Naive B cell (primary cell): ENCODE data around the gene C5orf52. TPM values are rescaled to one million over a fixed set of nuclear protein-coding genes. Genes with fewer than 3 reads are reported as not detected.
"Not testable (repeated sequence)": the region's sequence is repeated elsewhere in the genome, so short reads cannot be mapped to it uniquely, and the experiment has no call there.

Experiments used
- ATAC-seq, 2 donors: fragments of 150-1000 bp; cut with Tn5 transposase; 2 replicates each; pipeline ENCODE4 v1.10.0; 2021; ENCODE audit warnings: low read depth in 2 of 2, mild to moderate bottlenecking in 2 of 2, moderate library complexity in 2 of 2
- DNase-seq: peaks from one replicate; pipeline ENCODE4 v3.0.0; 2022
- H3K27ac Mint-ChIP-seq, 6 donors: one replicate each; pipeline ENCODE4 v1.8.0; 2020 to 2022; ENCODE audit warnings: mild to moderate bottlenecking in 6 of 6, mixed read lengths in 6 of 6, moderate library complexity in 5 of 6, inconsistent platforms in 2 of 6
- H3K27me3 Mint-ChIP-seq, 3 donors: one replicate each; pipeline ENCODE4 v1.8.0; 2021 to 2022; ENCODE audit warnings: mixed read lengths in 3 of 3, mild to moderate bottlenecking in 1 of 3
- H3K36me3 Mint-ChIP-seq, 2 donors: one replicate each; pipeline ENCODE4 v1.8.0; 2020 to 2022; ENCODE audit warnings: mixed read lengths in 2 of 2, inconsistent platforms in 1 of 2, mild to moderate bottlenecking in 1 of 2
- H3K4me1 Mint-ChIP-seq, 3 donors: one replicate each; pipeline ENCODE4 v1.8.0; 2020 to 2022; ENCODE audit warnings: mixed read lengths in 3 of 3, inconsistent platforms in 1 of 3, mild to moderate bottlenecking in 1 of 3, moderate library complexity in 1 of 3
- H3K4me3 Mint-ChIP-seq, 8 donors: one replicate each; pipeline ENCODE4 v1.8.0; 2020 to 2022; ENCODE audit warnings: mild to moderate bottlenecking in 8 of 8, mixed read lengths in 8 of 8, moderate library complexity in 8 of 8, inconsistent platforms in 2 of 8
- H3K9me3 Mint-ChIP-seq, 7 donors: one replicate each; pipeline ENCODE4 v1.8.0; 2020 to 2022; ENCODE audit warnings: mixed read lengths in 7 of 7, mild to moderate bottlenecking in 5 of 7, inconsistent platforms in 2 of 7, moderate library complexity in 1 of 7
- polyA plus RNA-seq, 6 donors: library from polyadenylated mRNA; unstranded; fragments of 300-500 nt; fragmentation: Illumina TruSeq; gene quantifications; one replicate each; pipeline ENCODE4 v1.2.3, GENCODE V29; 2021; ENCODE audit warnings: low read depth in 6 of 6

The C5orf52 gene
- polyA plus RNA-seq, 6 donors from 2014 or later = not detected

GRCh38 chr5:157658893-157659292, 12.4 kb upstream of the C5orf52 start:
- H3K9me3 Mint-ChIP-seq = peaks cover 0 to 35% (median 23%) of the 10 kb centered on the region in 7 donors
- no peak overlapping the region for H3K4me3 Mint-ChIP-seq
- ATAC-seq (no peak), DNase-seq (no peak)
- peaks cover 17 to 18% of the 10 kb centered on the region in 2 donors for H3K36me3 Mint-ChIP-seq
- peaks cover 5 to 18% (median 7%) of the 10 kb centered on the region in 3 donors for H3K4me1 Mint-ChIP-seq
- H3K27me3 Mint-ChIP-seq = no peaks in the 10 kb centered on the region
- H3K27ac Mint-ChIP-seq = no peak overlapping the region

- Mint-ChIP-seq H3K36me3 (peaks cover 17 to 18% of the 10 kb centered on the region in 2 donors), H3K9me3 (peaks cover 0 to 35% (median 21%) of the 10 kb centered on the region in 7 donors), H3K4me1 (peaks cover 5 to 18% (median 7%) of the 10 kb centered on the region in 3 donors), H3K4me3 (no peak overlapping the region), H3K27me3 (no peaks in the 10 kb centered on the region), H3K27ac (no peak overlapping the region)
- DNase-seq = no peak
- no peak for ATAC-seq
Observed at GRCh38 chr5:157659868-157660660, 11.3 kb upstream of the C5orf52 start.

GRCh38 chr5:157665467-157666070, 5.8 kb upstream of the C5orf52 start:
- peaks cover 20 to 35% (median 25%) of the 10 kb centered on the region in 3 donors for H3K4me1 Mint-ChIP-seq
- no peaks in the 10 kb centered on the region for H3K36me3 Mint-ChIP-seq
- H3K9me3 Mint-ChIP-seq = peaks cover 0 to 11% (median 4%) of the 10 kb centered on the region in 7 donors
- H3K4me3 Mint-ChIP-seq = no peak overlapping the region
- H3K27me3 Mint-ChIP-seq = no peaks in the 10 kb centered on the region
- ATAC-seq = no peak
- peak overlapping the region in 1 of 6 donors; percentile 80 for H3K27ac Mint-ChIP-seq
- DNase-seq = no peak

GRCh38 chr5:157668356-157668755, 3.0 kb upstream of the C5orf52 start:
- Mint-ChIP-seq H3K27ac (peak overlapping the region in 3 of 6 donors; percentile 43 to 73 (median 67)), H3K4me3 (peak overlapping the region in 1 of 8 donors; percentile 77), H3K27me3 (peaks cover 0 to 5% (median 0%) of the 10 kb centered on the region in 3 donors), H3K4me1 (peaks cover 30 to 37% (median 35%) of the 10 kb centered on the region in 3 donors), H3K9me3 (peaks cover 0 to 9% (median 0%) of the 10 kb centered on the region in 7 donors), H3K36me3 (no peaks in the 10 kb centered on the region)
- ATAC-seq (no peak), DNase-seq (no peak)

GRCh38 chr5:157669701-157670097, 1.6 kb upstream of the C5orf52 start:
- DNase-seq = no peak
- Mint-ChIP-seq H3K4me1 (peaks cover 30 to 45% (median 33%) of the 10 kb centered on the region in 3 donors), H3K36me3 (no peaks in the 10 kb centered on the region), H3K27ac (peak overlapping the region in 1 of 6 donors; percentile 87), H3K4me3 (peak overlapping the region; percentile 1 to 97 (median 89)), H3K27me3 (peaks cover 0 to 5% (median 0%) of the 10 kb centered on the region in 3 donors), H3K9me3 (peaks cover 0 to 6% (median 0%) of the 10 kb centered on the region in 7 donors)
- ATAC-seq = no peak

- ATAC-seq (no peak), DNase-seq (no peak)
- H3K36me3 Mint-ChIP-seq = no peaks in the 10 kb centered on the region
- H3K27ac Mint-ChIP-seq = peak overlapping the region in 5 of 6 donors; percentile 74 to 97 (median 89)
- peaks cover 0 to 2% (median 0%) of the 10 kb centered on the region in 7 donors for H3K9me3 Mint-ChIP-seq
- peak overlapping the region; percentile 87 to 98 (median 94) for H3K4me3 Mint-ChIP-seq
- H3K4me1 Mint-ChIP-seq = peaks cover 30 to 53% (median 33%) of the 10 kb centered on the region in 3 donors
- peaks cover 0 to 5% (median 0%) of the 10 kb centered on the region in 3 donors for H3K27me3 Mint-ChIP-seq
Observed at GRCh38 chr5:157671592-157672330, 428 bp downstream of the C5orf52 start.

GRCh38 chr5:157672976-157673375, 1.6 kb downstream of the C5orf52 start:
- Mint-ChIP-seq H3K4me1 (peaks cover 30 to 53% (median 33%) of the 10 kb centered on the region in 3 donors), H3K27ac (peak overlapping the region in 2 of 6 donors; percentile 38 to 82), H3K27me3 (peaks cover 0 to 5% (median 0%) of the 10 kb centered on the region in 3 donors), H3K4me3 (peak overlapping the region in 5 of 8 donors; percentile 39 to 94 (median 88)), H3K9me3 (peaks cover 0 to 2% (median 0%) of the 10 kb centered on the region in 7 donors), H3K36me3 (no peaks in the 10 kb centered on the region)
- DNase-seq = no peak
- ATAC-seq = no peak

- H3K9me3 Mint-ChIP-seq, H3K27ac Mint-ChIP-seq, ATAC-seq, DNase-seq, H3K36me3 Mint-ChIP-seq, H3K27me3 Mint-ChIP-seq: not testable (repeated sequence)
- Mint-ChIP-seq H3K4me1 (peaks cover 24 to 45% (median 26%) of the 10 kb centered on the region in 3 donors), H3K4me3 (peak overlapping the region in 1 of 8 donors; percentile 45)
Observed at GRCh38 chr5:157674351-157674750, 3.0 kb downstream of the C5orf52 start.

GRCh38 chr5:157677931-157678330, 6.6 kb downstream of the C5orf52 start:
- H3K36me3 Mint-ChIP-seq = no peaks in the 10 kb centered on the region

GRCh38 chr5:157679801-157680200, 8.5 kb downstream of the C5orf52 start:
- Mint-ChIP-seq H3K27ac (no peak overlapping the region), H3K27me3 (no peaks in the 10 kb centered on the region), H3K4me3 (no peak overlapping the region), H3K9me3 (no peaks in the 10 kb centered on the region), H3K4me1 (peaks cover 0 to 6% (median 0%) of the 10 kb centered on the region in 3 donors), H3K36me3 (no peaks in the 10 kb centered on the region)
- DNase-seq (no peak), ATAC-seq (no peak)

More at GRCh38 chr5:157677931-157678330, 6.6 kb downstream of the C5orf52 start:
- ATAC-seq = no peak
- H3K27ac Mint-ChIP-seq = no peak overlapping the region
- H3K9me3 Mint-ChIP-seq = peaks cover 0 to 2% (median 0%) of the 10 kb centered on the region in 7 donors
- H3K4me3 Mint-ChIP-seq = no peak overlapping the region
- no peak for DNase-seq
- no peaks in the 10 kb centered on the region for H3K27me3 Mint-ChIP-seq
- peaks cover 0 to 18% (median 0%) of the 10 kb centered on the region in 3 donors for H3K4me1 Mint-ChIP-seq

GRCh38 chr5:157680239-157680638, 8.9 kb downstream of the C5orf52 start:
- peak overlapping the region in 1 of 6 donors; percentile 38 for H3K27ac Mint-ChIP-seq
- ATAC-seq = no peak
- no peaks in the 10 kb centered on the region for H3K36me3 Mint-ChIP-seq
- no peak for DNase-seq
- H3K4me1 Mint-ChIP-seq = peaks cover 0 to 5% (median 0%) of the 10 kb centered on the region in 3 donors
- H3K27me3 Mint-ChIP-seq = no peaks in the 10 kb centered on the region
- H3K4me3 Mint-ChIP-seq = no peak overlapping the region
- no peaks in the 10 kb centered on the region for H3K9me3 Mint-ChIP-seq

GRCh38 chr5:157681048-157681447, 9.7 kb downstream of the C5orf52 start:
- ATAC-seq (no peak), DNase-seq (no peak)
- H3K27ac Mint-ChIP-seq = peak overlapping the region in 2 of 6 donors; percentile 7 to 42
- no peaks in the 10 kb centered on the region for H3K27me3 Mint-ChIP-seq
- no peaks in the 10 kb centered on the region for H3K36me3 Mint-ChIP-seq
- H3K9me3 Mint-ChIP-seq = no peaks in the 10 kb centered on the region
- no peak overlapping the region for H3K4me3 Mint-ChIP-seq
- peaks cover 0 to 5% (median 0%) of the 10 kb centered on the region in 3 donors for H3K4me1 Mint-ChIP-seq

GRCh38 chr5:157682257-157682656, 10.9 kb downstream of the C5orf52 start:
- H3K36me3 Mint-ChIP-seq = no peaks in the 10 kb centered on the region
- no peak for ATAC-seq
- DNase-seq = no peak
- peak overlapping the region in 1 of 6 donors; percentile 68 for H3K27ac Mint-ChIP-seq
- no peaks in the 10 kb centered on the region for H3K9me3 Mint-ChIP-seq
- no peak overlapping the region for H3K4me3 Mint-ChIP-seq
- H3K27me3 Mint-ChIP-seq = no peaks in the 10 kb centered on the region
- no peaks in the 10 kb centered on the region for H3K4me1 Mint-ChIP-seq
